Measurements from ENCODE around the gene HOXA5.

Gene HOXA5

GRCh38 chr7:27143023-27143949, at the start of gene HOXA5:
HOXA5 (minus strand) TSS chr7:27143681; CDS start chr7:27143607, 74 bp downstream.
- no peak for DNase-seq (ENCODE audit: low read depth)

GRCh38 chr7:27192546-27193334, 49.3 kb upstream of the HOXA5 start:
- no peak for DNase-seq (ENCODE audit: low read depth)

- DNase-seq (ENCODE audit: low read depth), result no peak
Observed at GRCh38 chr7:27191833-27192545, 48.5 kb upstream of the HOXA5 start.

GRCh38 chr7:27191161-27191731, 47.8 kb upstream of the HOXA5 start:
- DNase-seq (ENCODE audit: low read depth), result no peak

- no peak for DNase-seq (ENCODE audit: low read depth)
Observed at GRCh38 chr7:27189997-27190748, 46.7 kb upstream of the HOXA5 start.

- DNase-seq (ENCODE audit: low read depth), result no peak
Observed at GRCh38 chr7:27189295-27189996, 46.0 kb upstream of the HOXA5 start.

- no peak for DNase-seq (ENCODE audit: low read depth)
Observed at GRCh38 chr7:27188386-27189294, 45.2 kb upstream of the HOXA5 start.

- no peak for DNase-seq (ENCODE audit: low read depth)
Observed at GRCh38 chr7:27187475-27188385, 44.2 kb upstream of the HOXA5 start.

- DNase-seq (ENCODE audit: low read depth), result no peak
Observed at GRCh38 chr7:27186668-27187474, 43.4 kb upstream of the HOXA5 start.

GRCh38 chr7:27185854-27186667, 42.6 kb upstream of the HOXA5 start:
- no peak for DNase-seq (ENCODE audit: low read depth)

- no peak for DNase-seq (ENCODE audit: low read depth)
Observed at GRCh38 chr7:27185013-27185853, 41.8 kb upstream of the HOXA5 start, which contains the start of gene HOXA11. HOXA11 (minus strand) TSS chr7:27185232; CDS start chr7:27185144, 88 bp downstream.

- DNase-seq (ENCODE audit: low read depth), result no peak
Observed at GRCh38 chr7:27184337-27185012, 41.0 kb upstream of the HOXA5 start.

- DNase-seq (ENCODE audit: low read depth), result no peak
Observed at GRCh38 chr7:27183682-27184336, 40.3 kb upstream of the HOXA5 start.

GRCh38 chr7:27182861-27183681, 39.6 kb upstream of the HOXA5 start:
- no peak for DNase-seq (ENCODE audit: low read depth)
